Fibroblast of mammary gland (primary cell): ENCODE results near the gene REX1BD.

Experiments
- DNase-seq: peaks from one replicate; pipeline ENCODE4 v3.0.0-alpha.2; 2010; ENCODE audit warnings: low read depth
- H3K4me3 ChIP-seq: 2 replicates; pipeline ENCODE4 v1.5.1; 2011; ENCODE audit warnings: low read depth, mild to moderate bottlenecking, low read length, moderate library complexity; ENCODE audit not compliant: control insufficient read depth
- CTCF ChIP-seq: conservative IDR thresholded peaks from 2 replicates; pipeline ENCODE4 v1.5.1; 2011; ENCODE audit warnings: low read depth, low read length, inconsistent platforms; ENCODE audit not compliant: control insufficient read depth, insufficient read depth

Gene REX1BD

GRCh38 chr19:18611327-18612050 is 22.9 kb downstream of the REX1BD start:
- no peak overlapping the region for H3K4me3 ChIP-seq
- TF ChIP-seq CTCF = no peak
- no peak for DNase-seq

- no peak for DNase-seq
- no peak for TF ChIP-seq CTCF
- peak overlapping the region; percentile 12 for H3K4me3 ChIP-seq
Measured at GRCh38 chr19:18612051-18612771, 23.6 kb downstream of the REX1BD start.

- TF ChIP-seq CTCF = no peak
- H3K4me3 ChIP-seq = peak within 1 kb of the TSS; percentile 12
- DNase-seq = no peak
Measured at GRCh38 chr19:18612772-18613588, 24.4 kb downstream of the REX1BD start, which contains the start of gene TMEM59L. Gene TMEM59L, plus strand, starts transcription at chr19:18612870. Its CDS starts 89 bp downstream, at chr19:18612959.

DNA sequence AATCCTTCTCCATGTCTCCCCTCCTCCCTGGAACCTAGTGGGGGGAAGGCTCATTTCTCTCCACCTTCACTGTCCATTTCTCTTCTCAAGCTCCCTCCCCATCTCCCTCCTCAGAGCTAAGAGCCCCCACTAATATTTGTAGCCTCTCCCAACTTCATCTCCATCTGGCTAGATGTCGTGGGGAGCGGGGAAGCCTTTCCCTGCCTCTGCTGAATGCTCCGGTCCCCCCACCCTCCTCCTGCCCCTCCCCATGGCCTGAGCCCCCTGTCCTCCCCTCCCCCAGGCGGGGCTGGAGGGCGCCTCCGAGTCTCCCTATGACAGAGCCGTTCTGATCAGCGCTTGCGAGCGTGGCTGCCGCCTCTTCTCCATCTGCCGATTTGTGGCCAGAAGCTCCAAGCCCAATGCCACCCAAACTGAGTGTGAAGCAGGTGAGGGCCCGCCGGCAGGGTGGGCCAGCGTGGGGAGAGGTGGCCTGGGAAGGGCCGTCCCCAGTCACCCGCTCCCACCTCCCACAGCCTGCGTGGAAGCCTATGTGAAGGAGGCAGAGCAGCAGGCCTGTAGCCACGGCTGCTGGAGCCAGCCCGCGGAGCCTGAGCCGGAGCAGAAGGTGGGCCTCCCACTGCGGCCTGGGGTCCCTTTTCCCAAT is 25.1 kb downstream of the REX1BD start:
- DNase-seq = no peak
- no peak overlapping the region for H3K4me3 ChIP-seq
- no peak for TF ChIP-seq CTCF

- no peak overlapping the region for H3K4me3 ChIP-seq
- no peak for TF ChIP-seq CTCF
- no peak for DNase-seq
Measured at GRCh38 chr19:18616023-18616422, 27.4 kb downstream of the REX1BD start.

DNA sequence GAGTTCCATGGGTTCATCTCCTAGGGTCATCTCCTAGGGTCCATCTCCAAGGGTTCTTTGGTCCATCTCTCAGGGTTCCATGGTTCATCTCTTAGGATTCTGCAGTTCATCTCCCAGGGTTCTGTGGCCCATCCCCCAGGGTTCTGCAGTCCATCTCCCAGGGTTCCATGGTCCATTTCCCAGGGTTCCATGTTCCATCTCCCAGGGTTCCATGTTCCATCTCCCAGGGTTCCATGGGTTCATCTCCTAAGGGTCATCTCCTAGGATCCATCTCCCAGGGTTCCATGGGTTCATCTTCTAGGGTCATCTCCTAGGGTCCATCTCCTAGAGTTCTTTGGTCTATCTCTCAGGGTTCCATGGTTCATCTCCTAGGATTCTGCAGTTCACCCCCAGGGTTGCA is 29.0 kb downstream of the REX1BD start:
- no peak overlapping the region for H3K4me3 ChIP-seq
- DNase-seq = no peak
- TF ChIP-seq CTCF = no peak
